K562 (cell line): ENCODE data around the gene NUP205. TPM values are rescaled to one million over a fixed set of nuclear protein-coding genes. Genes with fewer than 3 reads are reported as not detected.
A peak's percentile ranks its signal among the peaks of the same experiment; 100 is the strongest.

Experiments used
- CCNT2 ChIP-seq: IDR thresholded peaks from 2 replicates; pipeline ENCODE4 v1.6.1; 2011; ENCODE audit warnings: borderline replicate concordance, low read depth, mild to moderate bottlenecking, moderate library complexity, mixed read lengths, low read length; ENCODE audit not compliant: insufficient read length; ENCODE audit errors: extremely low read depth
- E2F3 ChIP-seq: fragments of 250-450 bp; sonication (Bioruptor Pico); IDR thresholded peaks from 2 replicates; pipeline ENCODE4 v1.4.0; 2020; ENCODE audit warnings: mild to moderate bottlenecking
- EP300 ChIP-seq: IDR thresholded peaks from 2 replicates; pipeline ENCODE4 v1.6.1; 2012; ENCODE audit warnings: low read length, improper control_type of control experiment
- HDAC8 ChIP-seq: fragments of 450-650 bp; IDR thresholded peaks from 2 replicates; pipeline ENCODE4 v1.6.1; 2016; ENCODE audit warnings: mild to moderate bottlenecking, missing genetic modification characterization, moderate library complexity, missing compliant biosample characterization
- HMGXB4 ChIP-seq: sonication (generic); formaldehyde crosslinking; IDR thresholded peaks from 2 replicates; pipeline ENCODE4 v1.8.1; 2023; ENCODE audit warnings: mild to moderate bottlenecking, missing genetic modification reagents
- MAFG ChIP-seq: fragments of 450-650 bp; conservative IDR thresholded peaks from 2 replicates; pipeline ENCODE4 v1.6.1; 2016; ENCODE audit warnings: missing genetic modification characterization, missing compliant biosample characterization
- MTA2 ChIP-seq: fragments of 450-650 bp; IDR thresholded peaks from 2 replicates; pipeline ENCODE4 v1.6.1; 2016; ENCODE audit warnings: low read depth
- PBX2 ChIP-seq, 2 experiments: IDR thresholded peaks in 1 of 2; conservative IDR thresholded peaks in 1 of 2; 2 replicates each; pipeline ENCODE4 v1.6.1; 2016; ENCODE audit warnings: low read depth in 2 of 2, mild to moderate bottlenecking in 1 of 2, missing compliant biosample characterization in 1 of 2, missing genetic modification characterization in 1 of 2, moderate library complexity in 1 of 2
- PYGO2 ChIP-seq: fragments of 450-650 bp; IDR thresholded peaks from 2 replicates; pipeline ENCODE4 v1.6.1; 2016; ENCODE audit warnings: mild to moderate bottlenecking, missing genetic modification characterization, moderate library complexity, missing compliant biosample characterization
- SMARCA4 ChIP-seq: fragments of 450-650 bp; IDR thresholded peaks from 2 replicates; pipeline ENCODE4 v1.6.1; 2016
- SNRNP70 ChIP-seq: fragments of 200-400 bp; formaldehyde crosslinking; optimal IDR thresholded peaks from 2 replicates; pipeline ENCODE3; 2017; ENCODE audit warnings: low read depth, low read length
- STAT5A ChIP-seq: IDR thresholded peaks from 2 replicates; pipeline ENCODE4 v1.6.1; 2012; ENCODE audit warnings: low read length, inconsistent platforms, borderline replicate concordance
- TEAD4 ChIP-seq, 2 experiments: sonication (generic) in 1 of 2; formaldehyde crosslinking in 1 of 2; IDR thresholded peaks; 2 replicates each; pipeline versions ENCODE4 v1.6.1 to v1.8.0; 2012 to 2022; ENCODE audit warnings: borderline replicate concordance in 1 of 2, inconsistent platforms in 1 of 2, low read length in 1 of 2, mild to moderate bottlenecking in 1 of 2, missing genetic modification reagents in 1 of 2
- THRB ChIP-seq: fragments of 450-650 bp; formaldehyde crosslinking; conservative IDR thresholded peaks from 2 replicates; pipeline ENCODE4 v1.4.0; 2022; ENCODE audit warnings: mild to moderate bottlenecking, missing genetic modification characterization
- U2AF2 ChIP-seq: fragments of 200-400 bp; formaldehyde crosslinking; optimal IDR thresholded peaks from 2 replicates; pipeline ENCODE3; 2017; ENCODE audit warnings: low read depth, mild to moderate bottlenecking, low read length
- ZNF507 ChIP-seq: conservative IDR thresholded peaks from 2 replicates; pipeline ENCODE4 v1.6.1; 2017; ENCODE audit warnings: missing genetic modification characterization, missing compliant biosample characterization
- polyA plus RNA-seq, 8 experiments: library from polyadenylated mRNA; depleted of rRNA in 4 of 8; stranded (reverse) in 5 of 8; unstranded in 3 of 8; fragments of >200 nt; fragmentation: Nextera tagmentation in 2 of 8; fragmentation: Illumina TruSeq in 1 of 8; extraction: Ambion mirVana in 2 of 8; extraction: Trizol in 1 of 8; gene quantifications; 2 replicates each; pipeline versions ENCODE4 v1.2.1 to v1.2.3, GENCODE V29; 2011 to 2014; ENCODE audit warnings: inconsistent platforms in 1 of 8, missing spikeins in 1 of 8
- total RNA-seq, 7 experiments: library from RNA; depleted of rRNA in 6 of 7; stranded (reverse); fragments of >200 nt in 6 of 7; fragmentation: Illumina TruSeq in 2 of 7; extraction: Trizol in 2 of 7; gene quantifications; 2 replicates each; pipeline versions ENCODE4 v1.2.1 to v1.2.3, GENCODE V29; 2011 to 2021; ENCODE audit warnings: low replicate concordance in 1 of 7
- TF ChIP-seq, protein P1 (sequence below), 2 experiments: fragments of 250-450 bp in 1 of 2; fragments of 450-650 bp in 1 of 2; sonication (Bioruptor Pico) in 1 of 2; IDR thresholded peaks; 2 replicates each; pipeline versions ENCODE4 v1.6.1 to v1.8.0; 2016 to 2021; ENCODE audit warnings: mild to moderate bottlenecking in 2 of 2, moderate library complexity in 2 of 2, missing compliant biosample characterization in 1 of 2, missing genetic modification characterization in 1 of 2
- TF ChIP-seq, protein P2 (sequence below), 2 experiments: fragments of 450-650 bp; IDR thresholded peaks; 2 replicates each; pipeline ENCODE4 v1.6.1; 2016

NUP205 gene
- total and polyA plus RNA-seq, 9 of the 15 experiments (the other 6 are each of a cell fraction or from before 2014, with no cell fraction given) = 101 to 282 (median 193) TPM

DNA sequence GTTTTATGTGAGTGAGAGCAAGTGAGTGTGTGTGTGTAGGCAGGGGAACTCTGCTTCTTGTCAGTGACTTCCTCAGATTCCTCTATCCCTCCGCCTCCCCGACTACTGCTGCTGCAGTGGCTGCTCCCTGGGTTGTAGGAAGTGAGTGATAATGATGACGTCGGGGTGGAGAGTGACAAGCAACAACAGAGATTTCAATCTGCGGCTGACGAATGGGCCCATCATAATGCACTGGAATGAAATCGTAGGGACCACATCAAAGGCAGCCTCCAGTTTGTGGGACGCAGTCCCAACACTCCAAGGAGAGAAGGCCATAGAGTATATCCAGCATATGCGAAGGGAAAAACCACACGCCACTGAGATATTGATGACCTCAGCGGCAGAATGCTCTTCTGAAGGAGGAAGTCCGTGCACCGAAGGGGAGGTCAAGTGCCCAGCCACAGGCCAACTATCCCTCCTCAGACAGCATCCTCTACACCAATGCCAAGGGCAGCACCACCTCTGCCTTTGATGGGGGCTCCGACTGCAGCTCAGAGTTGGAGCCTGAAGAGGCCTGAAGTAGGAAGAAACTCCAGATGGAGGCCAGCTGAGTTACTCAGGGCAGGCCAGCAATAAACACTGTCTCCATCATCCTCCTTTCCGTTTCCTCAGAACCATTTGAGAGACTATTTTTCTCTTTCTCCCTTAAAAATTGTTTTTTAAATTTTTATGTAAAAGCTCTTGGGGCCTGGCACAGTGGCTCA lies 93.3 kb downstream of the NUP205 start (continued):
- no peak for TF ChIP-seq SNRNP70
- 0 out of 2 replicates have a peak, but pooled peaks have one; percentile 62 for TF ChIP-seq PYGO2
- TF ChIP-seq, protein P1, sequence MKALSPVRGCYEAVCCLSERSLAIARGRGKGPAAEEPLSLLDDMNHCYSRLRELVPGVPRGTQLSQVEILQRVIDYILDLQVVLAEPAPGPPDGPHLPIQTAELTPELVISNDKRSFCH (CRISPR knock-in tag; IDR thresholded peaks at IDR 0.05) = no peak
- TF ChIP-seq, protein P1 (tag; IDR thresholded peaks at IDR 0.05) = peak; percentile 71
- TF ChIP-seq CCNT2 = peak; percentile 35
- no peak for TF ChIP-seq STAT5A
- 0 out of 2 replicates have a peak, but pooled peaks have one; percentile 54 for TF ChIP-seq HMGXB4 (CRISPR knock-in tag)
- TF ChIP-seq SMARCA4 = peak; percentile 74; the same call in 1 of the 2 replicates
- peak; percentile 55 for TF ChIP-seq PBX2 (CRISPR knock-in tag; IDR thresholded peaks at IDR 0.05; ENCODE audit: low read depth)
- peak; percentile 91 for TF ChIP-seq PBX2 (tag; conservative IDR thresholded peaks at IDR 0.05; ENCODE audit: low read depth)
- TF ChIP-seq THRB (CRISPR knock-in tag) = 0 out of 2 replicates have a peak, but pooled peaks have one; percentile 38
- 0 out of 2 replicates have a peak, but pooled peaks have one; percentile 27 for TF ChIP-seq E2F3
- TF ChIP-seq HDAC8 (tag) = 0 out of 2 replicates have a peak, but pooled peaks have one; percentile 60
- TF ChIP-seq U2AF2 = no peak
- peak; percentile 51; the same call in 1 of the 2 replicates for TF ChIP-seq MAFG
- peak; percentile 47; the same call in 1 of the 2 replicates for TF ChIP-seq EP300
- TF ChIP-seq, protein P2, sequence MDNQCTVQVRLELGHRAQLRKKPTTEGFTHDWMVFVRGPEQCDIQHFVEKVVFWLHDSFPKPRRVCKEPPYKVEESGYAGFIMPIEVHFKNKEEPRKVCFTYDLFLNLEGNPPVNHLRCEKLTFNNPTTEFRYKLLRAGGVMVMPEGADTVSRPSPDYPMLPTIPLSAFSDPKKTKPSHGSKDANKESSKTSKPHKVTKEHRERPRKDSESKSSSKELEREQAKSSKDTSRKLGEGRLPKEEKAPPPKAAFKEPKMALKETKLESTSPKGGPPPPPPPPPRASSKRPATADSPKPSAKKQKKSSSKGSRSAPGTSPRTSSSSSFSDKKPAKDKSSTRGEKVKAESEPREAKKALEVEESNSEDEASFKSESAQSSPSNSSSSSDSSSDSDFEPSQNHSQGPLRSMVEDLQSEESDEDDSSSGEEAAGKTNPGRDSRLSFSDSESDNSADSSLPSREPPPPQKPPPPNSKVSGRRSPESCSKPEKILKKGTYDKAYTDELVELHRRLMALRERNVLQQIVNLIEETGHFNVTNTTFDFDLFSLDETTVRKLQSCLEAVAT (IDR thresholded peaks at IDR 0.05) = peak in 1 of 2 experiments; percentile 89; a peak in 2 of 4 replicates
- TF ChIP-seq ZNF507 (tag) = no peak
- no peak for TF ChIP-seq MTA2
- TF ChIP-seq TEAD4 (IDR thresholded peaks at IDR 0.05; ENCODE audit: low read length) = peak; percentile 86
- no peak for TF ChIP-seq TEAD4 (CRISPR knock-in tag; IDR thresholded peaks at IDR 0.05; ENCODE audit: borderline replicate concordance)
